GM23338 (cell line): ENCODE data around the gene ADH1A. TPM values are rescaled to one million over a fixed set of nuclear protein-coding genes. Genes with fewer than 3 reads are reported as not detected.

ENCODE experiments used
- ATAC-seq: fragments of 200-7000 bp; cut with Tn5 transposase; 3 replicates; pipeline ENCODE4 v1.9.1; 2020
- DNase-seq: peaks from one replicate; pipeline ENCODE4 v3.0.0-alpha.2; 2015; ENCODE audit warnings: low spot score
- H2AFZ ChIP-seq: fragments of 200-600 bp; sonication (generic); 2 replicates; pipeline ENCODE4 v1.8.0; 2016; ENCODE audit warnings: antibody characterized with exemption, mild to moderate bottlenecking, moderate library complexity
- H3F3A ChIP-seq: fragments of 200-600 bp; sonication (generic); replicated peaks from 2 replicates; pipeline ENCODE4 v1.8.0; 2017; ENCODE audit warnings: antibody characterized with exemption, mixed run types, low read depth
- H3K27ac ChIP-seq: fragments of 200-600 bp; sonication (generic); 2 replicates; pipeline ENCODE4 v1.6.1; 2016; ENCODE audit warnings: low read depth
- H3K27me3 ChIP-seq: fragments of 200-600 bp; sonication (generic); 2 replicates; pipeline ENCODE4 v1.8.0; 2016; ENCODE audit warnings: mild to moderate bottlenecking, mixed run types, moderate library complexity; ENCODE audit not compliant: insufficient read depth
- H3K36me3 ChIP-seq: fragments of 200-600 bp; sonication (generic); 2 replicates; pipeline ENCODE4 v1.8.0; 2016; ENCODE audit warnings: mild to moderate bottlenecking; ENCODE audit not compliant: insufficient read depth
- H3K4me1 ChIP-seq: fragments of 200-600 bp; sonication (generic); 2 replicates; pipeline ENCODE4 v1.8.0; 2016; ENCODE audit warnings: mild to moderate bottlenecking, moderate library complexity; ENCODE audit not compliant: insufficient read depth
- H3K4me2 ChIP-seq: fragments of 200-600 bp; sonication (generic); 2 replicates; pipeline ENCODE4 v1.7.1; 2017; ENCODE audit warnings: mixed run types
- H3K4me3 ChIP-seq: fragments of 200-600 bp; sonication (generic); 2 replicates; pipeline ENCODE4 v1.6.1; 2016; ENCODE audit warnings: mixed run types
- H3K79me2 ChIP-seq: fragments of 200-600 bp; sonication (generic); replicated peaks from 2 replicates; pipeline ENCODE4 v1.8.0; 2017; ENCODE audit warnings: mild to moderate bottlenecking; ENCODE audit not compliant: insufficient read depth
- H3K9me2 ChIP-seq: fragments of 200-600 bp; sonication (generic); 2 replicates; pipeline ENCODE4 v1.8.0; 2017; ENCODE audit not compliant: insufficient read depth
- H4K20me1 ChIP-seq: fragments of 200-600 bp; sonication (generic); replicated peaks from 2 replicates; pipeline ENCODE4 v1.8.0; 2017; ENCODE audit warnings: mild to moderate bottlenecking; ENCODE audit not compliant: insufficient read depth
- H3K27ac Mint-ChIP-seq: 2 replicates; pipeline ENCODE4 v1.8.0; 2020; ENCODE audit warnings: inconsistent platforms, mild to moderate bottlenecking, moderate library complexity, mixed read lengths
- H3K27me3 Mint-ChIP-seq: 3 replicates; pipeline ENCODE4 v1.8.0; 2022; ENCODE audit warnings: low read depth, mild to moderate bottlenecking, moderate library complexity, mixed read lengths, inconsistent platforms; ENCODE audit not compliant: insufficient read depth, poor library complexity
- H3K36me3 Mint-ChIP-seq: 3 replicates; pipeline ENCODE4 v1.8.0; 2021; ENCODE audit warnings: low read depth, mild to moderate bottlenecking, inconsistent platforms, moderate library complexity, mixed read lengths
- H3K4me1 Mint-ChIP-seq: 3 replicates; pipeline ENCODE4 v1.8.0; 2020; ENCODE audit warnings: mild to moderate bottlenecking, inconsistent platforms, mixed read lengths
- H3K4me3 Mint-ChIP-seq: 3 replicates; pipeline ENCODE4 v1.8.0; 2021; ENCODE audit warnings: moderate library complexity, mild to moderate bottlenecking, inconsistent platforms, mixed read lengths
- H3K9me3 Mint-ChIP-seq: 3 replicates; pipeline ENCODE4 v1.8.0; 2020; ENCODE audit warnings: moderate library complexity, mild to moderate bottlenecking, inconsistent platforms, mixed read lengths
- CREB1 ChIP-seq: fragments of 250-450 bp; sonication (Bioruptor Pico); IDR thresholded peaks from 2 replicates; pipeline ENCODE4 v1.5.0; 2020; ENCODE audit warnings: low read depth, mild to moderate bottlenecking, moderate library complexity
- EZH2 ChIP-seq: fragments of 200-600 bp; sonication (generic); IDR thresholded peaks from one replicate; pipeline ENCODE4 v1.8.0; 2017; ENCODE audit warnings: antibody characterized with exemption, mild to moderate bottlenecking, low read depth; ENCODE audit not compliant: unreplicated experiment
- EZH2phosphoT487 ChIP-seq: fragments of 200-600 bp; sonication (generic); IDR thresholded peaks from one replicate; pipeline ENCODE4 v1.8.1; 2018; ENCODE audit warnings: antibody characterized with exemption; ENCODE audit not compliant: unreplicated experiment
- JUNB ChIP-seq: IDR thresholded peaks from one replicate; pipeline ENCODE4 v1.6.1; 2016; ENCODE audit warnings: antibody characterized with exemption; ENCODE audit not compliant: unreplicated experiment
- NANOG ChIP-seq: IDR thresholded peaks from 2 replicates; pipeline ENCODE4 v1.6.1; 2016; ENCODE audit warnings: antibody characterized with exemption, borderline replicate concordance
- STAT1 ChIP-seq: IDR thresholded peaks from one replicate; pipeline ENCODE4 v1.6.1; 2016; ENCODE audit warnings: antibody characterized with exemption; ENCODE audit not compliant: unreplicated experiment
- ZNF114 ChIP-seq: fragments of 250-450 bp; sonication (Bioruptor Pico); IDR thresholded peaks from 2 replicates; pipeline ENCODE4 v1.5.0; 2020; ENCODE audit warnings: mild to moderate bottlenecking, moderate library complexity
- ZNF331 ChIP-seq: fragments of 250-450 bp; sonication (Bioruptor Pico); IDR thresholded peaks from 2 replicates; pipeline ENCODE4 v1.5.0; 2020; ENCODE audit warnings: low read depth, mild to moderate bottlenecking, moderate library complexity
- ZNF462 ChIP-seq: fragments of 250-450 bp; sonication (Bioruptor Pico); IDR thresholded peaks from 2 replicates; pipeline ENCODE4 v1.5.0; 2020; ENCODE audit warnings: mild to moderate bottlenecking, moderate library complexity
- polyA plus RNA-seq: library from polyadenylated mRNA; unstranded; fragments of >200 nt; fragmentation: Nextera tagmentation; extraction: Ambion mirVana; gene quantifications from 2 replicates; pipeline ENCODE4 v1.2.1, GENCODE V29; 2016
- total RNA-seq: library from RNA; depleted of rRNA; stranded (reverse); fragments of >200 nt; shearing (Covaris generic); gene quantifications from 2 replicates; pipeline ENCODE4 v1.2.3, GENCODE V29; 2014

Gene ADH1A
- total and polyA plus RNA-seq, 2 experiments from 2014 or later, result not detected

GRCh38 chr4:99329876-99330275, 39.1 kb upstream of the ADH1A start (continued):
- TF ChIP-seq ZNF462 (no peak), EZH2 (no peak)

- no peaks in the 10 kb centered on the region for H3K79me2 ChIP-seq
- Mint-ChIP-seq H3K27ac (no peak overlapping the region), H3K4me1 (peaks cover 9% of the 10 kb centered on the region; the same call in 2 of the 3 replicates), H3K36me3 (peaks cover 3% of the 10 kb centered on the region; the same call in 1 of the 3 replicates), H3K9me3 (peaks cover 10% of the 10 kb centered on the region; the same call in 2 of the 3 replicates), H3K4me3 (no peak overlapping the region), H3K27me3 (peaks cover 2% of the 10 kb centered on the region)
- H3K4me2 ChIP-seq, result no peak overlapping the region
- no peak overlapping the region for H3K4me3 ChIP-seq
- H4K20me1 ChIP-seq, result no peaks in the 10 kb centered on the region
- ATAC-seq (no peak), DNase-seq (peak; percentile 2)
- no peaks in the 10 kb centered on the region; the same call in 1 of the 2 replicates for H3K36me3 ChIP-seq
- no peaks in the 10 kb centered on the region for H3F3A ChIP-seq
- no peaks in the 10 kb centered on the region for H3K27me3 ChIP-seq
- H3K27ac ChIP-seq, result no peak overlapping the region
- H2AFZ ChIP-seq, result no peak overlapping the region
- peaks cover 13% of the 10 kb centered on the region; the same call in 1 of the 2 replicates for H3K4me1 ChIP-seq
- H3K9me2 ChIP-seq, result peaks cover 11% of the 10 kb centered on the region
- TF ChIP-seq EZH2phosphoT487 (no peak), EZH2 (no peak), NANOG (no peak), ZNF331 (no peak), STAT1 (no peak), ZNF114 (CRISPR knock-in tag) (no peak), JUNB (no peak), ZNF462 (no peak), CREB1 (CRISPR knock-in tag) (no peak)
Measured at GRCh38 chr4:99324979-99325378, 34.2 kb upstream of the ADH1A start.
